Thoracic aorta (tissue), 2 donors: ENCODE measurements around the gene PCDH9. TPM values are rescaled to one million over a fixed set of nuclear protein-coding genes. Genes with fewer than 3 reads are reported as not detected.

ENCODE experiments used
- ATAC-seq: fragments of 150-250 bp; one replicate; pipeline ENCODE4 v1.8.0; 2017; ENCODE audit warnings: low read depth; ENCODE audit not compliant: insufficient number of reproducible peaks, low FRiP score
- DNase-seq: peaks from one replicate; pipeline ENCODE4 v3.0.0-alpha.2; 2020; ENCODE audit warnings: low spot score
- H3K27ac ChIP-seq, 2 donors: fragments of 200-600 bp; sonication (generic); 1 replicate in 1 of 2; 2 replicates in 1 of 2; pipeline ENCODE4 v1.5.1; 2016; ENCODE audit warnings: mild to moderate bottlenecking in 2 of 2, moderate library complexity in 2 of 2
- H3K27me3 ChIP-seq: fragments of 200-600 bp; sonication (generic); replicated peaks from 2 replicates; pipeline ENCODE4 v1.6.0; 2016; ENCODE audit warnings: mild to moderate bottlenecking; ENCODE audit not compliant: insufficient read depth
- H3K36me3 ChIP-seq: fragments of 200-600 bp; sonication (generic); one replicate; pipeline ENCODE4 v1.5.1; 2016
- H3K4me1 ChIP-seq, 2 donors: fragments of 200-600 bp; sonication (generic); 1 replicate in 1 of 2; 2 replicates in 1 of 2; pipeline versions ENCODE4 v1.5.1 to v1.6.0; 2016; ENCODE audit warnings: low read depth in 2 of 2, mild to moderate bottlenecking in 1 of 2; ENCODE audit not compliant: control insufficient read depth in 1 of 2
- H3K4me3 ChIP-seq: fragments of 200-600 bp; sonication (generic); 2 replicates; pipeline ENCODE4 v1.5.1; 2016; ENCODE audit warnings: mild to moderate bottlenecking
- H3K9me3 ChIP-seq: fragments of 200-600 bp; sonication (generic); 2 replicates; pipeline ENCODE4 v1.5.1; 2016
- total RNA-seq, 2 donors: library from RNA; depleted of rRNA; stranded (reverse); fragments of >200 nt; gene quantifications; one replicate each; pipeline versions ENCODE4 v1.1.0 to v1.2.3, GENCODE V29; 2016
- TF ChIP-seq, protein P1 (sequence below): fragments of 200-600 bp; sonication (generic); IDR thresholded peaks from one replicate; pipeline ENCODE4 v1.5.1; 2019; ENCODE audit warnings: antibody characterized with exemption

The PCDH9 gene
- total RNA-seq, 2 donors from 2014 or later = 12.3 to 15.3 TPM

DNA sequence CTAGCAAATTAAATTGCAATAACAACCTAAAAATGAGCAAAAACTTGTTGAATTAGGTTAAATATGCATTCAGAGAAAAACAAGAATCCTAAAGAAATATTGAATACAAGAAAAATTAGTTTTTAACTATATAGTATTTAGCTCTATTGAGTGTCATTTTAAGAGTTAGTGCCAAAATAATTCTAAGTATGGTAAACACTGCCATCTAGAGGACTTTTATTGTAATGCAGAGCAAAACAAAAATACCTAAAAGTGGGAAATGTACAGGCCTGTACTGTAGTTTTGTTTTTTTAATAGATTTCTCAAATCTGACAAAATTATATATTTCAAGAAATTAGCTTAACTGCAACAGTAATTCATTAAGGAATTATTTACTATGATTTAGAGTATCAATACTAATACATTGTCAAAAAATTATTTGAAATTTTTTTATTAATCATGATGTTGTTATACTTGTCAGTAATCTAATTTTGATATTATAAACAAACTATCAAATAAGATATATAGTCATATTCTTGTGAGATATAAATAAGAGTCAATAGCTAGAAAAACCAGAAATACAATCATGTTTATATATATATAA, 8.2 kb upstream of the PCDH9 start:
- no peak overlapping the region for H3K27ac ChIP-seq
- H3K36me3 ChIP-seq = no peaks in the 10 kb centered on the region
- DNase-seq (no peak), ATAC-seq (no peak)
- no peak overlapping the region for H3K4me3 ChIP-seq
- peaks cover 7% of the 10 kb centered on the region in 2 donors for H3K4me1 ChIP-seq
- TF ChIP-seq, protein P1, sequence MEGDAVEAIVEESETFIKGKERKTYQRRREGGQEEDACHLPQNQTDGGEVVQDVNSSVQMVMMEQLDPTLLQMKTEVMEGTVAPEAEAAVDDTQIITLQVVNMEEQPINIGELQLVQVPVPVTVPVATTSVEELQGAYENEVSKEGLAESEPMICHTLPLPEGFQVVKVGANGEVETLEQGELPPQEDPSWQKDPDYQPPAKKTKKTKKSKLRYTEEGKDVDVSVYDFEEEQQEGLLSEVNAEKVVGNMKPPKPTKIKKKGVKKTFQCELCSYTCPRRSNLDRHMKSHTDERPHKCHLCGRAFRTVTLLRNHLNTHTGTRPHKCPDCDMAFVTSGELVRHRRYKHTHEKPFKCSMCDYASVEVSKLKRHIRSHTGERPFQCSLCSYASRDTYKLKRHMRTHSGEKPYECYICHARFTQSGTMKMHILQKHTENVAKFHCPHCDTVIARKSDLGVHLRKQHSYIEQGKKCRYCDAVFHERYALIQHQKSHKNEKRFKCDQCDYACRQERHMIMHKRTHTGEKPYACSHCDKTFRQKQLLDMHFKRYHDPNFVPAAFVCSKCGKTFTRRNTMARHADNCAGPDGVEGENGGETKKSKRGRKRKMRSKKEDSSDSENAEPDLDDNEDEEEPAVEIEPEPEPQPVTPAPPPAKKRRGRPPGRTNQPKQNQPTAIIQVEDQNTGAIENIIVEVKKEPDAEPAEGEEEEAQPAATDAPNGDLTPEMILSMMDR = peak; percentile 74
- no peaks in the 10 kb centered on the region for H3K9me3 ChIP-seq
- H3K27me3 ChIP-seq = no peaks in the 10 kb centered on the region

DNA sequence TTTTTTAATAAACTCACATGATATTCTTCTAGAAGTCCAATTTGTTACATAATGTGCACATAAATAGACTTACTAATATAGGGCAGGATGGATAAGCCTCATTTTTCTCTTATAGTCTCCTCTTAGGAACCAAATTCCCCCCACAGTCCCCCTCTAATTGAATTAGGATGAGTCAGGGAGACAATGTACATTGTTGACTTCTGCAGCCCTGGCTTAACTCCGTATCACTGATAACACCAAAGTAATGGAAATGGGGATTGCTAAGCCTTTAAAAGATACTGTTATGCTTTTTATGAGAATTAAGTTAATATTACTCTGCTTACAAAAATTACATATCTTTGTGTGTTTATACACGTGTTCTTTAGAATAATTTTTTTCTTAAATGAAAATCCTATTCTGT, 5.1 kb upstream of the PCDH9 start:
- ATAC-seq (no peak), DNase-seq (no peak)
- Histone ChIP-seq H3K27ac (peak overlapping the region; percentile 47 to 93), H3K27me3 (no peaks in the 10 kb centered on the region), H3K36me3 (no peaks in the 10 kb centered on the region), H3K4me3 (peak overlapping the region; percentile 52), H3K4me1 (peaks cover 7 to 14% of the 10 kb centered on the region in 2 donors), H3K9me3 (no peaks in the 10 kb centered on the region)
- TF ChIP-seq, protein P1 = no peak

DNA sequence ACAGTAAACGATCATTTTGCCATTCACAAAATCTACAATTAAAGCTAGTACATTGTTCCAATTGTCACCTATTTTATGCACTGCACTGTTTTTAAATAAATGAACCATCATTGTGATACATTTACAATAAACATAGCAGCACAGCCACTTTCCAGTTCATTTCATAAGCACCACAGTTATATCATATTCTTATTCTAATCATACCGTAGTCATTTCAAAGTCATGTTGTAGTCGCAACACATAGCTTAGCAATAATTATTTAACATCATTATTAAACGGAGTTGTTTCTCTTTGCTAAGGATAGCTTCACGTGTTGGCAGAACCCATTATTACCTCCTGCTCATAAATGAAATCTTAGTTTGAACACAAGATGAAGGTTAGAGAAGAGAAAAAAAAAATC, 2.2 kb upstream of the PCDH9 start:
- no peaks in the 10 kb centered on the region for H3K9me3 ChIP-seq
- TF ChIP-seq, protein P1 = no peak
- H3K27ac ChIP-seq = peak overlapping the region; percentile 39 to 93
- H3K27me3 ChIP-seq = no peaks in the 10 kb centered on the region
- H3K36me3 ChIP-seq = no peaks in the 10 kb centered on the region
- peaks cover 3 to 30% of the 10 kb centered on the region in 2 donors for H3K4me1 ChIP-seq
- ATAC-seq (no peak), DNase-seq (no peak)
- peak overlapping the region; percentile 23 for H3K4me3 ChIP-seq

DNA sequence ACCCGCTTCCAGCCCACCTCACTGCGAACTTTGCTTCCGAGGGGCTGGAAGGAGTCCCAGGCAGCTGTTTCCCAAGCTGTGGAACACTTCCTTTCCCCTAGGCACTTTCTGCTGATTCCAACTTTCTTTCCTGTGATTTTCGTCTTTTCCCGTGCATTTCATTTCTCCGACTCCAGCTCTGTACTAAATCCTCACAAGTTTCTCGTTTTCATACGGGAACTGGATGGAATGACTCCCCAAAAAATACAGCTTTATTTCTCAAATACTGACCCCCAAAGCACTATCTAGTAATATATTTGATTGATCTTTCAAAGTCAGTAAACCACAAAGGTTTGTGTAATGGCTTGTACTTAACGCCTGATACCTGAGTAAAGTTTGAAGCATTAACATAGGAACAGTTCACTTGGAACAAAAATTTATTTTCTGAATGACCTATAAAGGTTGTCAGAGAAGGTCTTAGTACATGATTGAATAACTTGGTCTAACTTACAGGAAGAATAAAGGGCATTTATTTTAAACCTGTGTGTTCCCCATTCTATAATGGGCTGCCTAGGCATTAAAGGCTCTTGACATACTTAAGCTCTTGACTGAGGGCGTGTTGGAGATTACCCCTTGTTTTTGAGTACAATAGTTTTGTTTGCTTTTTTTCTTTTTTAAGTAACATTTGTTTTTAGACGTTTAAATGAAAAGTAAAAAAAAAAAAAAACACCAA, 1.3 kb upstream of the PCDH9 start:
- peak overlapping the region; percentile 92 for H3K4me3 ChIP-seq
- no peaks in the 10 kb centered on the region for H3K27me3 ChIP-seq
- ATAC-seq = no peak
- DNase-seq = no peak
- H3K4me1 ChIP-seq = peaks cover 3 to 30% of the 10 kb centered on the region in 2 donors
- H3K36me3 ChIP-seq = no peaks in the 10 kb centered on the region
- H3K27ac ChIP-seq = peak overlapping the region; percentile 91 to 93
- H3K9me3 ChIP-seq = no peaks in the 10 kb centered on the region
- TF ChIP-seq, protein P1 = no peak

DNA sequence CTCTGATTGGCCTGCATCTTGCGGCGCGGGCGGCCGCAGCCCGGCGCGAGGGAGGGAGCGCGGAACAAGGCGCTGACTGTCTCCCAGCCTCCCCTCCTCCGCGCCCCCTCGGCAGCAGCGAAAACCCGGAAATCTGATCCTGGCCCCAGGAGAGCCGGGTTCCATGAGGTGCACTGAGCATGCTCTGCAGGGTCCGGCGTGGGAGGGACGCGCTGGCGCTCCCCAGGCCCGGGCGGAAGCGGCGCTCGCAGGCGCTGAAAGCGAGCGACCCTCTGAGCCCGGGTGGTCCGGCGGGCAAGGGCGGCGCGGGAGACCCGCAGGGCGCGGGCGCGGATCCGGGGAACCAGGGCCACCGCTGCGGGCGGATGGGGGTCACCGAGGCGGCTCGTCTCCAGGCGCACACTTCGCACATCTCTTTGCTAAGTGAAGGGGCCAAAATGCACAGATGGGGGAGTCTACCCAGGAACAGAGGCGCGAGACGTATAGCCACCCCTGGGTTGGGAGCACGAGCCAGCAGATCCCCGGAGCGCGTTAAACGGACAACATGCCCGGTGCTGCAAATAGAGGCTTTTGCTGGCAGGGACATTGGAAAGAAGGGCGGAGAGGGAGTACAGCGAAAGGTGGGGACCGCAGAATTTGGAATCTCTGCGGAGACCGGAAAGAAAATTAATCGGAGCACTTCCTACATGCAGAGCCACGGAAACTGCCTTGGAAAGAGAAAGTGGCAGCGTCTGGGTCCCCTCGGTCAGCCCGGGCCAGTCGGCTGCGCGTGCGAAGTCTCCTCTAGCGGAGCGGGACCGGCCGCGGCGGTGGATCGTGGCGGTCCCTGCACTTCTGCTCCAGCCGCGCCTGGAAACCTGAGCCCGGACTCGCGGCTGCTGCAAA, 510 bp upstream of the PCDH9 start:
- TF ChIP-seq, protein P1 = no peak
- H3K4me1 ChIP-seq = peaks cover 3 to 30% of the 10 kb centered on the region in 2 donors
- peak overlapping the region; percentile 92 for H3K4me3 ChIP-seq
- no peaks in the 10 kb centered on the region for H3K36me3 ChIP-seq
- DNase-seq = peak; percentile 88
- H3K27me3 ChIP-seq = no peaks in the 10 kb centered on the region
- no peaks in the 10 kb centered on the region for H3K9me3 ChIP-seq
- peak; percentile 93 for ATAC-seq
- peak overlapping the region; percentile 91 to 93 for H3K27ac ChIP-seq
